Neutrophil (primary cell): ENCODE results near the gene ADGRV1.

Experiments used
- H3K27ac ChIP-seq: fragments of 200-600 bp; sonication (generic); 2 replicates; pipeline ENCODE4 v1.5.1; 2016; ENCODE audit warnings: mild to moderate bottlenecking, moderate library complexity
- H3K27me3 ChIP-seq: fragments of 200-600 bp; sonication (generic); 2 replicates; pipeline ENCODE4 v1.6.0; 2016; ENCODE audit warnings: mild to moderate bottlenecking
- H3K36me3 ChIP-seq: fragments of 200-600 bp; sonication (generic); 2 replicates; pipeline ENCODE4 v1.5.1; 2017
- H3K4me1 ChIP-seq, 2 experiments: fragments of 200-600 bp in 1 of 2; sonication (generic) in 1 of 2; 1 replicate in 1 of 2; 2 replicates in 1 of 2; pipeline versions ENCODE4 v1.5.1 to v1.6.1; 2013 to 2016; ENCODE audit warnings: low read depth in 1 of 2, low read length in 1 of 2, mild to moderate bottlenecking in 1 of 2, moderate library complexity in 1 of 2; ENCODE audit not compliant: control insufficient read depth in 1 of 2, insufficient read depth in 1 of 2
- H3K4me3 ChIP-seq, 2 experiments: fragments of 200-600 bp in 1 of 2; sonication (generic) in 1 of 2; 1 replicate in 1 of 2; 2 replicates in 1 of 2; pipeline ENCODE4 v1.5.1; 2013 to 2016; ENCODE audit warnings: low read depth in 1 of 2, low read length in 1 of 2, mild to moderate bottlenecking in 1 of 2, moderate library complexity in 1 of 2
- H3K9me3 ChIP-seq: fragments of 200-600 bp; sonication (generic); 2 replicates; pipeline ENCODE4 v1.5.1; 2016
- CTCF ChIP-seq: fragments of 200-600 bp; sonication (generic); IDR thresholded peaks from 2 replicates; pipeline ENCODE4 v1.5.1; 2016; ENCODE audit warnings: antibody characterized with exemption

The ADGRV1 gene

DNA sequence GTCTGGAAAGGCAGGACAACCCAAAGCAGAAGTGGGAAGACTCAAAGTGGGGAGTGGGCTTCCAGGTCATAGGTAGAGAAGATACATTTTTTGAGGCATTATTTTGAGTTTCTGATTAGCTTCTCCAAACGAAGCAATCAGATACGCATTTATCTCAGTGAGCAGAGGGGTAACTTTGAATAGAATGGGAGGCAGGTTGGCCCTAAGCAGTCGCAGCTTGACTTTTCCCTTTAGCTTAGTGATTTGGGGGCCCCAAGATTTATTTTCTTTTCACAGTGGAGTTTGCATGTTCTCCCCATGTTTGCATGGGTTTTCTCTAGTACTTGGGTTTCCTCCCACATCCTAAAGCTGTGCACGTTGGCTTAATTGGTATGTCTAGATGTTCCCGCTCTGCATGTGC lies 422.6 kb downstream of the ADGRV1 start:
- Histone ChIP-seq H3K4me1 (no peaks in the 10 kb centered on the region), H3K4me3 (no peak overlapping the region), H3K27me3 (no peaks in the 10 kb centered on the region), H3K36me3 (no peaks in the 10 kb centered on the region), H3K9me3 (no peaks in the 10 kb centered on the region), H3K27ac (no peak overlapping the region)
- no peak for TF ChIP-seq CTCF

DNA sequence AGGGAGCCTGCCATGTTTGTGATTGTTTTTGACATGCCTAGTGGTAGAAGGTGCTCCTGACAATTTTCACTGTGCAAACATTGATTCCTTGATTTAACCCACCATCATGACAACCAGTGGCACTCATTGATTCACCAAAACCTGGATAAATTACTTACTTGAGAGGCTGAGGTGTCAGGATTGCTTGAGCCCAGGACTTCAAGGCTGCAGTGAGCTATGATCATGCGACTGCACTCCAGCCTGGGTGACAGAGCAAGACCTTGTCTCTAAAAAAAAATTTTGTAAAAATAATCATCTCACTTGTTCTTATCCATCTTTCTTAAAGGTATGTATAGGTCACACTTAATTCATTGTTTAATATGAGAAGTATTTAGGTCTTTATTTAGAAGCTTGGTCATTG lies 423.2 kb downstream of the ADGRV1 start:
- TF ChIP-seq CTCF = no peak
- Histone ChIP-seq H3K27ac (no peak overlapping the region), H3K4me3 (no peak overlapping the region), H3K27me3 (no peaks in the 10 kb centered on the region), H3K4me1 (no peaks in the 10 kb centered on the region), H3K9me3 (no peaks in the 10 kb centered on the region), H3K36me3 (no peaks in the 10 kb centered on the region)

GRCh38 chr5:90982576-90982975 lies 424.0 kb downstream of the ADGRV1 start:
- Histone ChIP-seq H3K27ac (no peak overlapping the region), H3K4me1 (no peaks in the 10 kb centered on the region), H3K9me3 (no peaks in the 10 kb centered on the region), H3K4me3 (no peak overlapping the region), H3K27me3 (no peaks in the 10 kb centered on the region), H3K36me3 (no peaks in the 10 kb centered on the region)
- TF ChIP-seq CTCF = no peak

DNA sequence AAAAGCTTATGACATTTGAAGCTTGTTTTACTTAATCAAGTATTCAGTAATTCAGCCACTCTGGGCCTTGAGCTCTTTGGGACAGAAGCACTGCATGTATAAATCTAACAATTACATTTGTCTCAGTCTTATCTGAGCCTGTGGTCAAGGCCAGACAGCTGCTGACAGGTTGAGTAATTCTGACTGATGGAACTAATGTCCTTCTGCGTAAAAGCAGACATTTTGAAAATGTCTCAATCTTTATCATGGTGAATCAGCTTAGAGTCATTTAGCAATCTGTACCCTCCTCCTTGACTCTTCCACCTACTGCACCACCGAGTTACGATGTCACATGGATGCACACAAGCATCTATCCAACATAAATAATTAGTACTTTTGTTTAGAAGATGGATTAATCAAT lies 424.6 kb downstream of the ADGRV1 start:
- TF ChIP-seq CTCF = no peak
- Histone ChIP-seq H3K9me3 (no peaks in the 10 kb centered on the region), H3K4me1 (no peaks in the 10 kb centered on the region), H3K27me3 (no peaks in the 10 kb centered on the region), H3K27ac (no peak overlapping the region), H3K36me3 (no peaks in the 10 kb centered on the region), H3K4me3 (no peak overlapping the region)

- Histone ChIP-seq H3K9me3 (no peaks in the 10 kb centered on the region), H3K27ac (no peak overlapping the region), H3K27me3 (no peaks in the 10 kb centered on the region), H3K4me1 (no peaks in the 10 kb centered on the region), H3K36me3 (no peaks in the 10 kb centered on the region), H3K4me3 (no peak overlapping the region)
- no peak for TF ChIP-seq CTCF
These were observed 425.1 kb downstream of the ADGRV1 start for GRCh38 chr5:90983711-90984124.

DNA sequence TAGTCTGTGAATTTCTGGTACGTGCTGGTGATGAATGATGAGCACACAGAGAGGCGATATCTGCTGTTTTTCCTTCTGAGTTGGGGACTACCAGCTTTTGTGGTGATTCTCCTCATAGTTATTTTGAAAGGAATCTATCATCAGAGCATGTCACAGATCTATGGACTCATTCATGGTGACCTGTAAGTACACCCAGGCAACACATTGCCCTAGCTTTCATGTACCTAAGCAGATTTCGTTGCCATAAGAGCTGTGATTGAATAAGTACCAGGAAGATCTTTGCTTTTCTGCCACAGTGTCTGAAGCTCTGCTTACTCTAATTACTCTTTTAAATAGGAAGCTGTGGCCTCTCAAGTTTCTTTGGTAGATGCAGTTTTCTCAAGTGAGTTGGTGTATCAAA lies 426.7 kb downstream of the ADGRV1 start:
- Histone ChIP-seq H3K27ac (no peak overlapping the region), H3K9me3 (no peaks in the 10 kb centered on the region), H3K4me1 (no peaks in the 10 kb centered on the region), H3K36me3 (no peaks in the 10 kb centered on the region), H3K27me3 (no peaks in the 10 kb centered on the region), H3K4me3 (no peak overlapping the region)
- TF ChIP-seq CTCF = no peak
